Upper lobe of left lung (tissue), 4 donors: ENCODE data around the gene MIEF1.

ENCODE experiments used
- POLR2A ChIP-seq, 4 donors: fragments of 450-650 bp; IDR thresholded peaks; one replicate each; pipeline ENCODE4 v1.5.1; 2016 to 2017; ENCODE audit warnings: antibody characterized with exemption in 4 of 4, mild to moderate bottlenecking in 2 of 4
- POLR2AphosphoS5 ChIP-seq, 2 donors: sonication (generic); formaldehyde crosslinking; IDR thresholded peaks; one replicate each; pipeline ENCODE4 v1.5.1; 2017; ENCODE audit warnings: antibody characterized with exemption in 2 of 2
- TF ChIP-seq, protein P1 (sequence below), 6 experiments: fragments of 450-650 bp in 4 of 6; fragments of 200-600 bp in 2 of 6; sonication (generic) in 2 of 6; IDR thresholded peaks; one replicate each; pipeline ENCODE4 v1.5.1; 2016 to 2019; ENCODE audit warnings: antibody characterized with exemption in 6 of 6

DNA sequence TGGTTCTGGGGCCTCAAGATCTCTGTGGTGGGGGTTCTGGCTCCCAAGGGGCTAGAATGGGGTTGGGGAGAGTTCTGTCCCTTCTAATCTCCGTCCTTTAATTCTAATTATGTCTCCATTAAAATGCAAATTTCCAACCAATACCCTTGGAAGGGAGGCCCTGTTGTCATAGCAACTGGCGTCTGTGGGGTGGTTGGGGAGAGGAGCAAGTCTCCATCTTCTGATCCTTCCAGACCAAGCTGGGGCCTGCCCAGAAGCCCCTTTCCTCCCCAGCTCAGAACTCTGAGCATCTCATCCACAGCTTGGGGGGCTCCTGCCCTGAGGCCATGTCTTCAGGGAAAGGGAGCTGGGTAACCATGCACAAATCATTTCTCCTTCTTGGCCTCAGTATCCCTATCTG is 35.9 kb downstream of the MIEF1 start:
- TF ChIP-seq POLR2AphosphoS5 (IDR thresholded peaks at IDR 0.05), result no peak
- TF ChIP-seq, protein P1, sequence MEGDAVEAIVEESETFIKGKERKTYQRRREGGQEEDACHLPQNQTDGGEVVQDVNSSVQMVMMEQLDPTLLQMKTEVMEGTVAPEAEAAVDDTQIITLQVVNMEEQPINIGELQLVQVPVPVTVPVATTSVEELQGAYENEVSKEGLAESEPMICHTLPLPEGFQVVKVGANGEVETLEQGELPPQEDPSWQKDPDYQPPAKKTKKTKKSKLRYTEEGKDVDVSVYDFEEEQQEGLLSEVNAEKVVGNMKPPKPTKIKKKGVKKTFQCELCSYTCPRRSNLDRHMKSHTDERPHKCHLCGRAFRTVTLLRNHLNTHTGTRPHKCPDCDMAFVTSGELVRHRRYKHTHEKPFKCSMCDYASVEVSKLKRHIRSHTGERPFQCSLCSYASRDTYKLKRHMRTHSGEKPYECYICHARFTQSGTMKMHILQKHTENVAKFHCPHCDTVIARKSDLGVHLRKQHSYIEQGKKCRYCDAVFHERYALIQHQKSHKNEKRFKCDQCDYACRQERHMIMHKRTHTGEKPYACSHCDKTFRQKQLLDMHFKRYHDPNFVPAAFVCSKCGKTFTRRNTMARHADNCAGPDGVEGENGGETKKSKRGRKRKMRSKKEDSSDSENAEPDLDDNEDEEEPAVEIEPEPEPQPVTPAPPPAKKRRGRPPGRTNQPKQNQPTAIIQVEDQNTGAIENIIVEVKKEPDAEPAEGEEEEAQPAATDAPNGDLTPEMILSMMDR (IDR thresholded peaks at IDR 0.05), result no peak
- TF ChIP-seq POLR2A (IDR thresholded peaks at IDR 0.05), result no peak
